ENCODE measurements around the gene FOSL2.

The FOSL2 gene

GRCh38 chr2:28374331-28374730, 18.3 kb upstream of the FOSL2 start:
- no peak overlapping the region for H3K4me3 ChIP-seq (ENCODE audit: low read depth, low read length)

GRCh38 chr2:28375236-28375635, 17.4 kb upstream of the FOSL2 start:
- no peak overlapping the region for H3K4me3 ChIP-seq (ENCODE audit: low read depth, low read length)

- no peak overlapping the region for H3K4me3 ChIP-seq (ENCODE audit: low read depth, low read length)
Measured at GRCh38 chr2:28375742-28376631, 16.7 kb upstream of the FOSL2 start.

- H3K4me3 ChIP-seq (ENCODE audit: low read depth, low read length), result no peak overlapping the region
Measured at GRCh38 chr2:28377195-28377816, 15.4 kb upstream of the FOSL2 start.

GRCh38 chr2:28377984-28378678, 14.5 kb upstream of the FOSL2 start:
- no peak overlapping the region for H3K4me3 ChIP-seq (ENCODE audit: low read depth, low read length)

GRCh38 chr2:28378679-28379584, 13.7 kb upstream of the FOSL2 start:
- H3K4me3 ChIP-seq (ENCODE audit: low read depth, low read length), result no peak overlapping the region

- no peak overlapping the region for H3K4me3 ChIP-seq (ENCODE audit: low read depth, low read length)
Measured at GRCh38 chr2:28380219-28380618, 12.4 kb upstream of the FOSL2 start.

- H3K4me3 ChIP-seq (ENCODE audit: low read depth, low read length), result no peak overlapping the region
Measured at GRCh38 chr2:28381225-28382180, 11.2 kb upstream of the FOSL2 start.

GRCh38 chr2:28382755-28383154, 9.9 kb upstream of the FOSL2 start:
- no peak overlapping the region for H3K4me3 ChIP-seq (ENCODE audit: low read depth, low read length)

- no peak overlapping the region for H3K4me3 ChIP-seq (ENCODE audit: low read depth, low read length)
Measured at GRCh38 chr2:28387082-28387960, 5.3 kb upstream of the FOSL2 start.

GRCh38 chr2:28389399-28390240, 3.0 kb upstream of the FOSL2 start:
- H3K4me3 ChIP-seq (ENCODE audit: low read depth, low read length), result peak overlapping the region; percentile 55

- peak overlapping the region; percentile 55 for H3K4me3 ChIP-seq (ENCODE audit: low read depth, low read length)
Measured at GRCh38 chr2:28390241-28390745, 2.4 kb upstream of the FOSL2 start.

GRCh38 chr2:28390746-28391563, 1.7 kb upstream of the FOSL2 start:
- H3K4me3 ChIP-seq (ENCODE audit: low read depth, low read length), result peak overlapping the region; percentile 55

- peak overlapping the region; percentile 56 for H3K4me3 ChIP-seq (ENCODE audit: low read depth, low read length)
Measured at GRCh38 chr2:28391564-28392296, 928 bp upstream of the FOSL2 start.

GRCh38 chr2:28393114-28393836, 617 bp downstream of the FOSL2 start:
- H3K4me3 ChIP-seq (ENCODE audit: low read depth, low read length), result peak overlapping the region; percentile 56
